Measurements from ENCODE around the gene SPIC.
"Not testable (repeated sequence)": the region's sequence is repeated elsewhere in the genome, so short reads cannot be mapped to it uniquely, and the experiment has no call there.

Gene SPIC

DNA sequence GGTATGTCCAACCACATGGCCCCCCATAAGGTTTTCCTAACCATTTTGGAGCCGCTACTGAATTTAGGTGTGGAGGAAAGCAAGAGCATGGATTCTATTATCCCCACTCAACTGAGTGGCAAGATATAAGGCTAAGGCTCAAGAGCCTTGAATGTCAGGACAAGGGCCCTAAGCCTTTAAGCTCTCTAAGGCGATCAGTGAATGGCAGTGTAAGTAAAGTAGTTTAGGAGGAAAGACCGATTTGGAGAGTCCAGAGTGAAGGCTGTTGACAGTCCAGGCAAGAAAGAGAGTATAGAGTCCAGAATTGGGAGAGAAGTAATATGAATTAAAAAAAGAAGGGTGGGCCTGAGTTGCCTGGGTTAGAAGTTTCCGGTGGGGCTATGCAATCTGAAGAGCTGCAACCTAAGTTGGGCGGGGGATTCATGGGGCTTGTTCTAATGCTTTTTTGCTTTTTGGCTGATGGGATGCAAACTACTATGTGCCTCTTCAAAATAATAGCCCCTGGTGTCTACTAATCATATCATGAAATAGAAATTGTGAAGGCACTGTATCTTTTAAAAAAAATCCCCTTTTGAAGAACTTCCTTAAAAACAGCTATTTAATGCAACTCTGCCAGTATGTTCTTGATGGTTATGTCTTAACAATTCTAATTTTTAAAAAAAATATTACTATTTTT lies at the start of gene SPIC:
Gene SPIC, plus strand, starts transcription at position 626 of the 676 bp plus-strand sequence. CDS start 1,569 bp downstream, outside the sequence.
- no peak for DNase-seq

DNA sequence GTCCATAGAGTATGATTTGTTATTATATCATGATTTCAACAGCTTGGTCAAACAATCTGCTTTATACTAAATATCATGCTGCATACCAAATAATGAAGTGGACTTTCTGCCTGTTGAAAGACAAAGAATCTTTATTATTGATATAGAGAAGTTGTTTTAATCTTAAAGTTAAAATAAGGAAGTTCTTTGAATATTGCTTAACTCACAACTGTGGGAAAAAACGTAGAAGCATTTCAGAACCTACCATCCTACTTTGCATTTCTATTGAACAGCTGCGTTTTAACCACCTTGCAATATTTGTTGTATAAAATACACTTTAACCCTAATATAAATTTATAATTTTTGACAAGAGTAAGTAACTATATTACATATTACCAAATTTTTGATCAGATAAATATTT lies 44.7 kb upstream of the SPIC start:
- no peak for DNase-seq

DNA sequence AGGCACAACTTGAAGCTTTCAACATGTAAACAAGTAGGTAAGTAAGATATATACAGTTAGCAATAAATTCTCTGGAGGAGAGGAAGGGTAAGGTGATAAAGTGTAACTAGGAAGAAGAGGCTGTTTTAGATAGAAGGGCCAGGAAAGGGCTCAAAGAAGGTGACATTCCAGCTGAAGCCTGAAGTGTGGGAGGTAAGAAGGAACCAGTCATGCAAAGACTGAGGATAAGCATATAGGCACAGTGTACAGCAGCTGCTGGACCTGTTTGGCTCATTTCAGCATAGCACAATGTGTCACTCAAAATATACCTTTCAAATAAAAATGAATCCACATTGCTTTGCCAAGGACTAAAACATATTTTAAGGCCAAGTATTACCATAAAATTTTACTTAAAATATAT lies 39.0 kb upstream of the SPIC start:
- no peak for DNase-seq

DNA sequence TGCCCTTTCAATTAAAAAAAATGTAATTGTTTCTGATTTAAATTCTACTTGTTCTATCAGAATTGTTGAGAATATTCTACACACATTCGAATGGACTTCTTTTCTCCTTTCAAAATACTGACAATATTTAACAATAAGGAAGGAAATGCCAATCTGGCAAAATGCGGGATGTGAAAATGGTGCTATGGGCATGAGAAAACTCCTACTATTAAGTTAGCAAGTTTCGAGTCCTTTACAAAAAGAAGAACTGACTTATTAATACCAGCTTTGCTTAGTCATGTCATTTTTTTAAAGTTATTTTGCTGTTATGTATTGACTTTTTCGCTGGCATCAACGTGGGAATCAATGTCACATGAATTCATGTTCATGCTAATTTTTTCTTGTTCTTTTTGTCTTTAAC lies 35.9 kb upstream of the SPIC start:
- no peak for DNase-seq

DNA sequence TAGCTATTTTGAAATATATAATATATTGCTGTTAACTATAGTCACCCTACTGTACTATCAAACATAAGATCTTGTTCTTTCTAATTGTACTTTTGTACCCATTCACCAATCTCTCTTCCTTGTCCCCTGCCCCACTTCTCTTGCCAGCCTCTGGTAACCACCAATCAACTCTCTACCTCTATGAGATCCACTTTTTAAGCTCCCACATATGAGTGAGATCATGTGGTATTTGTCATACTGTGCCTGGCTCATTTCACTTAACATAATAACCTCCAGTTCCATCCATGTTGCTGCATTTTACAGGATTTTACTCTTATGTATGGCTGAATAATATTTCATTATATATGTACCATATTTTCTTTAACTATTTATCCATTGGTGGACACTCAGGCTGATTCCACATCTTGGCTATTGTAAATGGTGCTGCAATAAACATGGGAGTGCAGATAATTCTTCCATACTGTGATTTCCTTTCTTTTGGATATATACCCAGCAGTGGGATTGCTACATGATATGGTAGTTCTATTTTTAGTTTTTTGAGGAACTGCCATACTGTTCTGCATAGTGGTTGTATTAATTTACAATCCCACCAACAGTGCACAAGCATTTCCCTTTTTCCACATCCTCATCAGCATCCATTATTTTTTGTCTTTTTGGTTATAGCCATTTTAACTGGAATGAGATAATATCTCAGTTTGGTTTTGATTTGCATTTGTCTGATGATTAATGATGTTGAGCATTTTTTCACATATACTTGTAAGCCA lies 33.5 kb upstream of the SPIC start:
- DNase-seq, result no peak

DNA sequence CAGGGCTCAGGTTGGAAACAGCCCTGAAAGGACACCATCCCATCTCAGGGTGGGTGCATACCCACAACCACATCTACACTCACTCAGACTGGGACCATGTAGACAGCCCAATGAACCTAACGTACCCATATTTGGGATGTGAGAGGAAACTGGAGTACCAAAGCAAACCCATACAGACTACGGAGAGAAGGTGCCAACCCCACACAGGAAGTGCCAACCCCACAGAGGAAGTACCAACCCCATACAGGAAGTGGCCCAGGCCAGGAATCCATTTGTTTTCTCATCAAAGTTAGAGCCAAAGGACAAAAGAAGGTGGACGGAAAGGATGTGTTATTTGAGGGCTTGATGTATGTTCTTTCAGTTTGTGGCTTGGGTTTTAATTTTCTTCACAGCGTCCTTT lies 19.5 kb upstream of the SPIC start:
- DNase-seq, result no peak

DNA sequence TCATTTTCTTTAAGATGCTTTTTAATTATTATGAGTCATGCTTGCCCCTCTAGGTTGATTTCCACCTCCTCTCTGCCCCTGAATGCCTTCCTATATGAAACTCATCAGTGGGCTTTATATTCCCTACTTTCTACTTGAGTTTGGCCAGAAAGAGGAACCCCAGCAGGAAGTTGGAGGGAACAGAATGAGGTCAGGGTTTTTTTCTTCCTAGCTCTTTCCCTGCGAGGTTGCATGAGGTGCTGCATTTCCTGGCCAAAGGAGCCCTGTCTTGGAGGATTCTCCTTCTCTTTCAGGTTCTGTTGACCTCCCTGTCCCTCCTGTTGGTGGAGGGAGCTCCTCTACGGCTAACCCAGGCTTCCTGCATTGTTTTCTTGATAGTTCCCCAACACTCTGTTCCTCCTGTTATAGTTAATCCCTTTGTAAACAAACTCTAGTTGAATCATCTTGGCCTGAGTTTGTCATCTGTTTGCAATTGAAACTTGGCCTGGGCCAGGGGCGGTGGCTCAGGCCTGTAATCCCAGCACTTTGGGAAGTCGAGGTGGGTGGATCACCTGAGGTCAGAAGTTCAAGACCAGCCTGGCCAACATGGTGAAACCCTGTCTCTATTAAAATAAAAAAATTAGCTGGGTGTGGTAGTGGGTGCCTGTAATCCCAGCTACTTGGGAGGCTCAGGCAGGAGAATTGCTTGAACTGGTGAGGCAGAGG lies 15.3 kb upstream of the SPIC start:
- no peak for DNase-seq

DNA sequence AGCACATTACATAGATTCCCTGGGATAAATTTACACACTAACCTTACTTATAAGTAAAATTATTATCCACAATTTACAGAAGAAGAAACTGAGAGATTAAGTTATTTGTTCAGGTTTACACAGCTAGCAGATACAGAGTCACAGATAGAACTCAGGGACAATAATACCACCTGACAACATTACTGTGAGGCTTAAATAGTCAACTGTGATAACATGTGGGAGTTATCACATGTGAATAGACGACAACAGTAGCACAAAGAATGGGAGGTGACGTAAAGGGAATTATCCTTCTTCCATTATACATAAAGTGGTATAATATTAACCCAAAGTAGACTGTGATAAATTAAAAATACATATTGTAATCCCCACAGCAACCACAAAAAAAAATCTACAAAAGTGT lies 6.2 kb upstream of the SPIC start:
- no peak for DNase-seq

DNA sequence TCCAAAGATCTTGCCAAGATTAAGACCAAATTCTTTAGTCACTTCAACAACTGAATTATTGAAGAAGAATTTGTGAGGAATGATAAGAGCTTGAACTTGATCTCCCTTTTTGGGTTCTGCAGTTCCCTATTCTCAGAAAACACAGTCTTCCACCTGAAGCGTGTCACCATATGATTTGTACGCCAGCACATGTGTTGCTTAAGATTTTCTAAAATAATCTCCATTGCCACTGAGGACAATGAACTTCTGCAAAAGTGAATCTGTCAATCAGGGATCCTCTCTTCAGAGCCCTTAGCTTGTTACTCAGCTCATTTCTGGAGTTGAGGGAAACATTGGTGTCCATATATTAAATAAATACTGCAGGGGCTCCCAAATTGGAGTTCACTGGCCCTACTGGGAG lies 4.2 kb upstream of the SPIC start:
- DNase-seq, result no peak

DNA sequence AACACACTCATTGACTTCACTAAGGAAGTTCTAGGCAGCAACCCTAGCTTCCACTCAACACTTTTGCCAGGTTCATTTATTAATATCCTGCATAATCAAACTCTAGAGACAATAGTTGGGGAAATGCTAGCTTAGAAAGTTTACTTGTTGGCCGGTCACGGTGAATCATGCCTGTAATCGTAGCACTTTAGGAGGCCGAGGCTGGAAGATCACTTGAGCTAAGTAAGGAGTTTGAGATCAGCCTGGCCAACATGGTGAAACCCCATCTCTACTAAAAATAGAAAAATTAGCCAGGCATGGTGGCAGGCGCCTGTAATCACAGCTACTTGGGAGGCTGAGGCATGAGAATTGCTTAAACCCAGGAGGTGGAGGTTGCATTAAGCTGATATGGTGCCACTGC lies 3.3 kb upstream of the SPIC start:
- not testable (repeated sequence) for DNase-seq

DNA sequence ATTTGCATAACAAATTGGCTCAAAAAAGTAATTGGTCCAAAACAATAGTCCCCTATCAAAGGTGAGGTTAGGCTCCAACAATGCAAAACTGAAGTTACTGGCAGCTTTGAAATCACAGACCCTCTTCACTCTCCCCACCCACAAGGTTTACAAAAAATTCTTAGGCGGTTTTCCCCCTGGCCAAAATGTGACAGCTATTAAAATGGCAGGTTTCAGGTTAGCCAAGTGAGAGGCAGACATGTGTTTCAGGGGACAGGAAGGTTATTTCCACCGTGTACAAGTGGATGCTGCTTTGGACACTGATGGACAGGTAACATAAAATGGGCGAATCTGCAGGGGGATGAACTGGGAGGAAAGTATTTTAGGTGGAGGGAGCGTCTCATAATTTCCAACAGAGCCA lies 888 bp upstream of the SPIC start:
- no peak for DNase-seq

DNA sequence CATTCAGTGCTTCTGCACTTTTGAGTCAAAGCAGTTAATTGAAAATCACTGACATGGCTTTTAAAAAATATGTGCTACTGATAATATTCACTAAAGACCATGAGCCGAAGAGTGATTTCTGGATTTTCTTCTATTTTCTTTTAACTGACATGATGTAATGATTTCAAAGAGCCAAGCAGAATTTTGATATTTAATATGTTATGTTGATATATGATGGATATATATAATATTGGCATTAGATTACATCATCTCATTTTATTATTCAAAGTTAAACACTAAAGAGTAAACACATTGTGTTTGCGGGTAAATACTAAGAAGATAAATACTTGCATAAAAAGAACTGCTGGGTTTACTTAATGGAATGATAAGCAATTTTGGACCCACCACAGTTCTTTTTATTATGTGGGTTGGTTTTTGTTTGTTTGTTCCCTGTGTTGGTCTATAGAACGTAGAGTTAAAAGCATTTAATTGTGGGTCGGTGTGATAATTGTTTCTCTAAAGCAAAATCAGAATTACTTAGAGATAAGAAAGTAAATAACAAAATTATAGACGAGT lies 692 bp downstream of the SPIC start:
- no peak for DNase-seq

DNA sequence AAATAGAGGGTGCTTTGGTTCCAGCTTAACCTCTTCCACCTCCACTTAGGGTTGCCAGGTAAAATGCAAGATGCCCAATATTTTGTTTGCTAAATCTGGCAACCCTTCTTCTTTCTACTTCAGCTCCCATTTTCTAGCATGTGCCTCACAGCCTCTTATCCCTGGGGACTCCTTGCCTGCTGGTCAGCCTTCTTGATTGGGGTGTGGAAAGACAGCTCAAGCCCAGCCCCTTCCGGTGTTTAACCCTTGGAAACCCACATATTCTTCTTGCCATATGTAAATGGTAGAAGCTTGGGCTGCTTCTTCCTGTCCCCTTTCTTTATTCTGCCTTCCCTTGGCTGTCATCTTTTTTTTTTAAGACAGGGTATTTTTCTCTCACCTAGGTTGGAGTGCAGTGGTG lies 5.7 kb downstream of the SPIC start:
- DNase-seq, result no peak

DNA sequence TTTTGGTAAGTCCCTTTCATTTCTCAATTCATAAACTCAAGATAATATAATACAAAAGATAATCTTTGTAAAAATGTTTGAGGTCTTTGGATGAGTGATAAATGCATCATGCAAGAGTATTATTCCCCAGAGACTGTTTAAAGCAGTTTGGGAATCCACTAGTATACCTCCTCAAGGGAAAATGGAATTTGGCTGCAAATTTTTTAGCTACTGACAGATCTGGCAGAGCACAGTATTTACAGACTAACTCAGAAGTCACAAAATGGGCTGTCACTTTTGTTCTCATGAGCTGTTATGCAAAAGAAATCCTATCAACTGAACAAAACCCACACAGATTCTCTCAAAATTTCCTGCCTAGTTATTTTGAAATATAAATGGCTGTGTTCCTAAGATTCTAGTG lies 9.9 kb downstream of the SPIC start:
- no peak for DNase-seq

DNA sequence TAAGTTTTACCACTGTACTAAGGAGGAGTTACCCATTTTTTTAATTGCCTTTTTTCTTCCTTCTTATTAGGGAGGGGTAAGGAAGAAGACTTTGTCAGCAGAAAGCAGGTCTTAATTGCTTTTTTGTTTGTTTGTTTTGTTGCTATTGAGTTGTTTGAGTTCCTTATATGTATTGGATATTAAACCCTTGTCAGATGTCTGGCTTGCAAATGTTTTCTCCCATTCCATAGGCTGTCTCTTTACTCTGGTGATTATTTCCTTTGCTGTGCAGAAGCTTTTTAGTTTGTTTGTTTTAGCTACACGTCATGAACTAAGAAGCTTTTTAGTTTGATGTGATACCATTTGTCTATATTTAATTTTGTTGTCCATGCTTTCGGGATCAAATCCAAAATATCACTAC lies 13.3 kb downstream of the SPIC start:
- DNase-seq, result no peak

DNA sequence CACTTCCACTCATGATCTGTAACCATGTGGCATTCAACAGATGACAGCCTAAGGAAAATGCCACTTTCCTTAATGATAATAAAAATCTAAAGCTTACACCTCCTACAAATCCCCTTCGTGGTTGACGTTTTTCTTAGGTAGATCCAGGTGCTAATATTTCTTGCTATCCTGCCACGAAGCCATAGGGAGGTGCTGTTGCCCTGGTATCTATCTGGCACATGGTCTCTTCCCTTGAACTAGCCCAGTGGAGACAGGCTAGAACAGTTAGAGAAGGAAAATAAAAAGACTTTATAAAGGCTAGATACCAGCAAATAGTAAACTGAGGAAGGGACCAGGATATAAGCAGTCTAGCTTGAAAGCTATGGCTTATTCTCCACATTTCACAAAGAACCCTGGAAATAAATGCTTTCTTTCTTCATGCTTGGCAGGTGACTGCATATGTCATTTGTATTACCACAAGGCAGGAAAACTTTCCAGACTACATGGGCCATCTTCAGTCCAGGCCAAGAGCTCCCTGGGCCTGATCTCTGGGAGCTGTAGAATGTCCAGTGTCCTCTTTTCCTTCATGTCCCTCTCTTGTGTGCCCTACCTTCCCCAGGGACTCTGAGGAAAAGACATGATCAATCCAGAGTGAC lies 15.3 kb downstream of the SPIC start:
- DNase-seq, result no peak

DNA sequence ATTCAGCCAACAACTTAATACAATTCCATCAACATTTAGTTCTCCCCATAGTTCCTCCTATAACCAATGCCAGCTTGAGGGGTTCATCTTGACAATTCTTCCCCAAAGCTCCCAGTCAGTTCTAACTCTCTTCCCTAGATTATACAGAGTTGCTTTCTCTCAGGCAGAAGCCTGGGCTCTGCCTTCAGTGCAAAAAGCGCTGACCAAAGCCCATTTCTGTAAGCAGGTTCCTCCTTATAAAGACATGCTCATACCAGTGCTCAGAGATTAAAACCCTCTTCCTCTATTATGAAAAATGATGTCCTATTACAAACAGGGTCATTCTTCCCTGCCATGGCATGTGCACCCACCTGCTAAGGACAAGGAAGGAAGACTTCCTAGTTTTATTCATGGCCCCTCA lies 16.2 kb downstream of the SPIC start:
- no peak for DNase-seq

DNA sequence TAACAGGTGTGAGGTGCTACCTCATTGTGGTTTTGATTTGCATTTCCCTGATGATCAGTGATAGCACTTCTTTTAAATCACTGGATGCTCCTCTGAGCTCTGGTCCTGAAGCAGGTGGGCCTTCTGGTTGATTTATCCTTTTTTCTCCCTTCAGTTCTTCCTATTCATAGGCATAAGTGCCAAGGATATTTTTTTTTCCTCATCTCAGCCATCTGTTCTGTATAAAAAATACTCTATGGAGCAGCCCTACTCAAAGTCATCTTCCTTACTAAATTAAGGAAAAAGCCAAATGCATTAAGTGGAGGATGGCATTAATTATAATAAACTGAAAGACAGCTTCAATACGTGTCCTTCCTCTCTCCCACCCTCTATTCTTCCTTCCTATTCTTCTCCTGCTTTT lies 18.4 kb downstream of the SPIC start:
- DNase-seq, result no peak

DNA sequence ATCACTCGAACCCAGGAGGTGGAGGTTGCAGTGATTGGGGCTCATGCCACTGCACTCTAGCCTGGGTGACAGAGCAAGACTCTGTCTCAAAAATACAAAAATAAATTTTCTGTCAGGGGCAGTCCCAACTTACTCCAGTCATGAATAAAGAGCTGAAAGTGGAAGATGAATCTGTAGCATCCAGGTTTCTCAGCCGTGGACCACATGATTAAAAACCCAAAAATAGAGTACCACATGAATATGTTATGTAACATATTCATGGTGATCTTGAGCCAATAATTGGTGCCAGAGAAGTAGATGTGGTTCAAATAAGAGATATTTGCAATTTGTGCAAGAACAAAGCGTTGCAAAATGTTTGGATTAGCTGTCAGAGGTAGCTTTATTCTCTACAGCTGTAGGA lies 23.1 kb downstream of the SPIC start:
- DNase-seq, result no peak

DNA sequence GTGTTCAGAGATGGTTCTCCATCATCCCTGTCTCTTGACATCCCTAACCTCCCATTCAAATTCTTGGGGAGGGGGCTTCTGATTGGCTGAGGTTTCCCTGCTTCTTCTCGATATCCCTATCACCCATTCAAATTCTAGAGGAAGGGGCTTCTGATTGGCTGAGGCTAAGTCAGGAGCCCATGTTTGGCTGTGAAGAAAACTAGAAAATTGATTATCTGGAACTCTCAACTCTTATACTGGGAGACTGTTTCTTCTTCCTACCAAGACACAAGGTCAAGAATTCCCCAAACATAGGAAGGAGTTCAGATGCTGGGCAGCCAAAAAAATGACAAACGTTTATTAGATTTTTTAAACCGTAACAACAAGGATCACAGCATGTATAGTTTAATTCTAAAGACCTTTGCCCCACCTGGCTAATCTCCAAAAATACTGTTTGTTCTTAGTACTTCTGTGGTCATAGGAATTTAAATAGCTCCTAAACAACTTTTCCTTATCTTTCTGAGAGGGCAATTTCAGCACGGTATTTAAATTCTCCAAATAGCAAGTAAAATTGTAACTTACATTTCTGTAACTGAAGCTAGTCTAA lies 26.4 kb downstream of the SPIC start:
- no peak for DNase-seq

DNA sequence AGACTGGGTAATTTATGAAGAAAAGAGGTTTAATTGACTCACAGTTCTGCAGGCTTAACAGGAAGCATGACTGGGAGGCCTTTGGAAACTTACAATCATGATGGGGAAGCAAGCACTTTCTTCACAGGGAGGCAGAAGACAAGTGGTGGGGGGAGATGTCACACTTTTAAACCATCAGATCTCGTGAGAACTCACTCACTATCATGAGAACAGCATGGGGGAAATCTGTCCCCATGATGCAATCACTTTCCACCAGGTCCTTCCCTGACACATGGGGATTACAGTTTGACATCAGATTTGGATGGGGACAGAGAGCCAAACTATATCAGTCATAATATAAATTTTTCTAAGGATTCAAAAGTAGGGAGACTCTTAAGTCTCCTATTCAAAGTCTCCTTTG lies 46.0 kb downstream of the SPIC start:
- no peak for DNase-seq

DNA sequence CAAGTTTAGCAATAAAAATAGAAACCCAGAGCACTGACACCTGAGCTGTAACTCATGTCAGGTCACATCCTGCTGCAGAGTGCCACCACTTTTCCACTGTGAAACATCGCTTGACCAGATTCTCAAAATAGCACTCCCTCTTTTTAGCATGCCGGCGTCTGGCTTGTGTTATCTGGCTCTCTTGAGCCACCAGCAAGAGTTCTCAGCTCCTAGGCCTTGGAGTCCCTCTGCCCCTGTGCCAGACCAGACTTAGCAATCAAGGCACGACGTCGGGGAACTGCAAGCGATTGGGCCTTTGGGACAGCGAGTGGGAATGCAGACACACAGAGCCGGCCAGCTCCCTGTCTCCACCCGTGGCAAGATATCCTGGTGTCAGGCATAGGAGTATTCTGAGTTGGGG lies 52.5 kb downstream of the SPIC start:
- DNase-seq, result no peak

DNA sequence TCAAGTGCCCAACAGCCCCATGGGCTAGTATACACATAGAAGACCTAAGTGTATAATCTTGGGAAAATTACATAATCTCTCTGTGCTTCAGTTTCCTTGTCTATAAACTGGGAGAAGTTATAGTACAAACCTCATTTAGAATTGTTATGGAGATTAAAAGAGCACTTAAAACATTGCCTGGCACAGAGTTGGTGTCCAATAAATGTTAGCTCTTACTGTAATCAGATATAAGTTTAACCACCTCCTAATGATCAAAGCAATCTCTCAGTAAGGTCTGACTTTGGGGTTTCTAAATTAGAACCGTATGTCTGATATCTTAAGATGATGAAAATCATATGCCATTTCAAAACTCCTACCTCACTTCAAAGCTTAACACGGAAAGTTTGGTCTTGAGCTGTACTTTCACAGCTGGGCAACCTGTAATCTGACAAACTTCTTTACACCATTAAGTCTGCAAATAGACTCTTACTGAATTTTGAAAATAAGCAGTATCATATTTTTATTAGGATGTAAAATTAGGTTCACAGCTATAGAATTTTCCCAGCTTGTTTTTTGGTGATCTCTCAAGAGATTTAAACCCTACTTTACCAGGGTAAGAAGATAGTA lies 61.0 kb downstream of the SPIC start:
- DNase-seq, result no peak

Data from activated CD4-positive, CD25-positive, alpha-beta regulatory T cell treated with anti-CD3 and anti-CD28 coated beads, Interleukin-2, amount 50 U/mL, for 72 hours (primary cell).